Trophoblast cell (in vitro differentiated cells and primary cell): Measurements from ENCODE around the gene RFX8.
A peak's percentile ranks its signal among the peaks of the same experiment; 100 is the strongest.

ENCODE experiments used
- DNase-seq, 2 donors: peaks; one replicate each; pipeline ENCODE4 v3.0.0-alpha.2; 2016
- H2AFZ ChIP-seq: 2 replicates; pipeline ENCODE4 v1.6.1; 2013; ENCODE audit warnings: low read length, moderate library complexity, mild to moderate bottlenecking; ENCODE audit not compliant: insufficient read depth, poor library complexity
- H2AK5ac ChIP-seq: 2 replicates; pipeline ENCODE4 v1.6.1; 2013; ENCODE audit warnings: mild to moderate bottlenecking, low read length
- H2BK120ac ChIP-seq: 2 replicates; pipeline ENCODE4 v1.6.1; 2013; ENCODE audit warnings: low read length, mild to moderate bottlenecking, moderate library complexity; ENCODE audit not compliant: insufficient read depth, poor library complexity
- H2BK12ac ChIP-seq: 2 replicates; pipeline ENCODE4 v1.6.1; 2013; ENCODE audit warnings: mild to moderate bottlenecking, low read length, moderate library complexity
- H2BK5ac ChIP-seq: 2 replicates; pipeline ENCODE4 v1.6.1; 2013; ENCODE audit warnings: low read length, low read depth, moderate library complexity, mild to moderate bottlenecking; ENCODE audit not compliant: poor library complexity
- H3K14ac ChIP-seq: 2 replicates; pipeline ENCODE4 v1.6.1; 2013; ENCODE audit warnings: mild to moderate bottlenecking, low read length
- H3K18ac ChIP-seq: 2 replicates; pipeline ENCODE4 v1.6.1; 2013; ENCODE audit warnings: mild to moderate bottlenecking, low read length
- H3K23ac ChIP-seq: 2 replicates; pipeline ENCODE4 v1.6.1; 2013; ENCODE audit warnings: low read length
- H3K27ac ChIP-seq: 2 replicates; pipeline ENCODE4 v1.5.1; 2013; ENCODE audit warnings: low read depth, mild to moderate bottlenecking, inconsistent platforms, low read length, moderate library complexity
- H3K27me3 ChIP-seq: 2 replicates; pipeline ENCODE4 v1.6.1; 2013; ENCODE audit warnings: inconsistent platforms, mild to moderate bottlenecking, low read length, moderate library complexity; ENCODE audit not compliant: insufficient read depth
- H3K36me3 ChIP-seq, 2 experiments: 1 replicate in 1 of 2; 2 replicates in 1 of 2; pipeline ENCODE4 v1.6.1; 2013; ENCODE audit warnings: low read length in 2 of 2, mild to moderate bottlenecking in 2 of 2, moderate library complexity in 1 of 2; ENCODE audit not compliant: insufficient read depth in 2 of 2, control insufficient read depth in 1 of 2
- H3K4ac ChIP-seq: 2 replicates; pipeline ENCODE4 v1.6.1; 2013; ENCODE audit warnings: low read depth, mild to moderate bottlenecking, low read length, moderate library complexity
- H3K4me1 ChIP-seq, 2 experiments: 1 replicate in 1 of 2; 2 replicates in 1 of 2; pipeline ENCODE4 v1.6.1; 2013; ENCODE audit warnings: low read length in 2 of 2, mild to moderate bottlenecking in 2 of 2, moderate library complexity in 1 of 2; ENCODE audit not compliant: insufficient read depth in 2 of 2, control insufficient read depth in 1 of 2
- H3K4me2 ChIP-seq: 2 replicates; pipeline ENCODE4 v1.6.1; 2013; ENCODE audit warnings: inconsistent platforms, mild to moderate bottlenecking, low read length, moderate library complexity
- H3K4me3 ChIP-seq: 2 replicates; pipeline ENCODE4 v1.5.1; 2013; ENCODE audit warnings: mild to moderate bottlenecking, low read depth, low read length, inconsistent platforms
- H3K79me1 ChIP-seq: one replicate; pipeline ENCODE4 v1.6.1; 2013; ENCODE audit warnings: low read length
- H3K79me2 ChIP-seq: 2 replicates; pipeline ENCODE4 v1.6.1; 2013; ENCODE audit warnings: low read length, mild to moderate bottlenecking; ENCODE audit not compliant: control insufficient read depth, insufficient read depth, poor library complexity
- H3K9ac ChIP-seq: 2 replicates; pipeline ENCODE4 v1.6.1; 2013; ENCODE audit warnings: mild to moderate bottlenecking, low read length
- H3K9me3 ChIP-seq: 2 replicates; pipeline ENCODE4 v1.6.1; 2013; ENCODE audit warnings: low read depth, mild to moderate bottlenecking, control low read depth, inconsistent platforms, low read length; ENCODE audit not compliant: insufficient read depth
- H4K12ac ChIP-seq: 2 replicates; pipeline ENCODE4 v1.6.1; 2013; ENCODE audit warnings: low read depth, mild to moderate bottlenecking, low read length, moderate library complexity
- H4K8ac ChIP-seq: 2 replicates; pipeline ENCODE4 v1.6.1; 2013; ENCODE audit warnings: low read depth, mild to moderate bottlenecking, low read length, moderate library complexity
- H4K91ac ChIP-seq: one replicate; pipeline ENCODE4 v1.6.1; 2013; ENCODE audit warnings: low read depth, mild to moderate bottlenecking, low read length, moderate library complexity
- WGBS: extraction: QIAGEN DNeasy Blood & Tissue Kit; methylation state at CpG from one replicate; pipeline ENCODE4 v1.1.7; 2013; ENCODE audit warnings: missing lambda C conversion rate; ENCODE audit not compliant: insufficient read length, insufficient coverage; ENCODE audit errors: extremely low coverage; 5-methylcytosine and 5-hydroxymethylcytosine counted together

The RFX8 gene

DNA sequence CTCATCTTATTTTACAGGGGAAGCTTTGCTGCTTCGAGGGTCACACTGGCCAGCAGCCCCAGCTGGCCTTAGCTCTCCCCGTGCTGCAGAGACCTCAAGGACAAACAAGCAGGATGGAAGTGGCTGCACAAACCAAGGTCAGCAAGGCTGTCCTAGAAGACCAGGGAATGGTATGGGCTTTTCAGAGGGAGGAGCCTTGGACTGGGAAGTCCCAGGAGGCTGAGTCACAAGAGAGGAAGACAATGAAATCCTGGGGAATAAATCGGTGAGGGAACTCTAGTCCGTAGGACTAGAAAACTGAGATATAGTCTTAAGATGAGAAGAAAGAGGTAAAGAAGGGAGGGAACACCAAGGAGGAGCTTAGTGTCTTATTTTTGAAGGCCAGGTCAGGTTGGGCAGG is 103.3 kb downstream of the RFX8 start:
- no peak overlapping the region for H2BK5ac ChIP-seq
- H3K23ac ChIP-seq = no peak overlapping the region
- no peak overlapping the region for H3K14ac ChIP-seq
- no peak overlapping the region for H2AK5ac ChIP-seq
- no peak overlapping the region for H3K18ac ChIP-seq
- H3K79me2 ChIP-seq = no peaks in the 10 kb centered on the region
- H3K4ac ChIP-seq = peak overlapping the region; percentile 0
- no peaks in the 10 kb centered on the region for H3K36me3 ChIP-seq
- no peaks in the 10 kb centered on the region for H3K9me3 ChIP-seq
- H4K12ac ChIP-seq = no peak overlapping the region
- DNase-seq = no peak
- no CpG with 5 or more reads among the region's 4 CpGs for WGBS
- H2AFZ ChIP-seq = no peak overlapping the region
- no peak overlapping the region for H3K4me3 ChIP-seq
- no peak overlapping the region for H3K9ac ChIP-seq
- peaks cover 3% of the 10 kb centered on the region for H3K79me1 ChIP-seq
- H2BK120ac ChIP-seq = no peak overlapping the region
- H3K4me2 ChIP-seq = no peak overlapping the region
- H3K4me1 ChIP-seq = peaks cover 7 to 8% of the 10 kb centered on the region in 2 experiments
- peak overlapping the region; percentile 28 for H2BK12ac ChIP-seq
- no peak overlapping the region for H3K27ac ChIP-seq
- H4K8ac ChIP-seq = no peak overlapping the region
- no peaks in the 10 kb centered on the region for H3K27me3 ChIP-seq
- H4K91ac ChIP-seq = peak overlapping the region; percentile 3

DNA sequence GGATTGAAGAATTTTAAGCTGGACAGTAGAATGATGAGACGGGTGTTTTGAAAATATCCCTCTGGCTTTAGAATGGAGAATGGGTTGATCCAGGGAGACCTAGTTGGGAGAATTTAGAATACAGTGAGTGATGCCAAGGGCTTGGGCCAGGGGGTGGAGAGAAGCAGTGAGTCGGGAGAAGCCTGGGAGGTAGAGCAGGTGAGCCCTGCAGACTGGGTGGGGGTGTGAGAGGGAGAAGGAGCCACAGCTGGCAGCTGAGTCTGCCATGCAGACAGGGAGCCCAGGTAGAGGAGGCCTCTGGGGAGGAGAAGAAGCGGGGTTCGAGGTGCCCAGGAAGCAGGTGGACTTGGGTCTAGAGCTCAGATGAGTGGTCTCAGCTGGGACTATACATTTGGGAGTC is 105.8 kb downstream of the RFX8 start:
- Histone ChIP-seq H3K4me2 (no peak overlapping the region), H3K18ac (no peak overlapping the region), H2BK120ac (no peak overlapping the region), H4K12ac (no peak overlapping the region), H3K79me2 (no peaks in the 10 kb centered on the region), H3K14ac (no peak overlapping the region), H3K36me3 (no peaks in the 10 kb centered on the region), H3K27ac (no peak overlapping the region), H3K23ac (no peak overlapping the region), H2BK5ac (no peak overlapping the region), H4K8ac (no peak overlapping the region), H3K9ac (no peak overlapping the region), H3K9me3 (no peaks in the 10 kb centered on the region), H2AK5ac (no peak overlapping the region), H3K27me3 (no peaks in the 10 kb centered on the region), H2AFZ (no peak overlapping the region), H3K4ac (no peak overlapping the region), H4K91ac (no peak overlapping the region), H3K4me1 (peaks cover 7 to 8% of the 10 kb centered on the region in 2 experiments), H2BK12ac (no peak overlapping the region), H3K79me1 (peaks cover 3% of the 10 kb centered on the region), H3K4me3 (no peak overlapping the region)
- no CpG with 5 or more reads among the region's 4 CpGs for WGBS
- DNase-seq = no peak

DNA sequence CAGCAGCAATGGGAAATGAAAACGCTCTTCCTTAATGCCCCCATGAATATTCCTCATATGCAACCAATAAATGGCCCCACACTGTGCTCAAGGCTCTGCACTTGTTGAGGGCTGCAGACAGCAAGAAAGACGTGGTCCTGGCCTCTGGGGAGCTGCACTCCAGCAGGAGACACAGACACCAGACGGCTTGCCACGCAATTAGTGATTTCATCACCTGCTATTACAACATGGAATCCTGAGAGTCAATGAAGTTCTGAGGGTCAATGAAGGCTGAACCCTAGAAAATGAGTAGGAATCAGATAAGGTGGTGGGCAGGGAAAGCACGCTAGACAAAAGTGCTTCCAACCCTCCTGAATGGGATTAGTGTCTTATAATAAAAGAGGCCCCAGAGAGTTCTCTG is 106.5 kb downstream of the RFX8 start:
- no peak overlapping the region for H3K4ac ChIP-seq
- no peaks in the 10 kb centered on the region for H3K27me3 ChIP-seq
- H3K18ac ChIP-seq = no peak overlapping the region
- H4K8ac ChIP-seq = no peak overlapping the region
- peak in 1 of 2 donors; percentile 33 for DNase-seq
- H2BK5ac ChIP-seq = no peak overlapping the region
- H3K4me2 ChIP-seq = no peak overlapping the region
- no peak overlapping the region for H2BK12ac ChIP-seq
- no peak overlapping the region for H2AK5ac ChIP-seq
- H3K14ac ChIP-seq = no peak overlapping the region
- H2BK120ac ChIP-seq = no peak overlapping the region
- no peak overlapping the region for H3K23ac ChIP-seq
- WGBS = no CpG with 5 or more reads among the region's 5 CpGs
- no peaks in the 10 kb centered on the region for H3K36me3 ChIP-seq
- no peak overlapping the region for H3K27ac ChIP-seq
- H3K4me1 ChIP-seq = peaks cover 7 to 8% of the 10 kb centered on the region in 2 experiments
- H2AFZ ChIP-seq = no peak overlapping the region
- H3K9ac ChIP-seq = no peak overlapping the region
- H3K9me3 ChIP-seq = no peaks in the 10 kb centered on the region
- peaks cover 3% of the 10 kb centered on the region for H3K79me1 ChIP-seq
- H4K12ac ChIP-seq = no peak overlapping the region
- H3K79me2 ChIP-seq = no peaks in the 10 kb centered on the region
- H4K91ac ChIP-seq = no peak overlapping the region
- H3K4me3 ChIP-seq = no peak overlapping the region

DNA sequence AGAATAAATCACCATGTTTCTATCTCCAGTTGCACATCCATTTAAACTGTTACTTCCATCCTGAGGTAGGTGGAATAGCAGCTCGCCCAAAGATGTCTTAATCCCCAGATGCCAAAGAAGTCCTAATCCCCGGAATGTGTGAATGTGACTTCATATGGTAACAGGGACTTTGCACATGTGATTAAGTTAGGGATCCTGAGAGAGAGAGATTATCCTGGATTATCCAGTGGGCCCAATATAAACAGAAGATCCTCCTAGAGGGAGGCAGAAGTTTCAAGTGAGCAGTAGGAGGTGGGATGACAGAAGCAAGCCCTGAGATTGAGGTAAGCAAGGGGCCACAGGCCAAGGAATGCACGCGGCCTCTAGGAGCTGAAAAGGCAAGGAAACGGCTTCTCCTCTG is 107.4 kb downstream of the RFX8 start:
- peaks cover 3% of the 10 kb centered on the region for H3K79me1 ChIP-seq
- H2BK120ac ChIP-seq = no peak overlapping the region
- no peak overlapping the region for H3K27ac ChIP-seq
- H3K27me3 ChIP-seq = no peaks in the 10 kb centered on the region
- no peak overlapping the region for H3K14ac ChIP-seq
- H4K91ac ChIP-seq = no peak overlapping the region
- no peak overlapping the region for H4K8ac ChIP-seq
- H2AFZ ChIP-seq = no peak overlapping the region
- no peak for DNase-seq
- no peaks in the 10 kb centered on the region for H3K79me2 ChIP-seq
- H3K36me3 ChIP-seq = no peaks in the 10 kb centered on the region
- H3K4me2 ChIP-seq = no peak overlapping the region
- no peak overlapping the region for H3K23ac ChIP-seq
- peaks cover 7 to 10% of the 10 kb centered on the region in 2 experiments for H3K4me1 ChIP-seq
- H4K12ac ChIP-seq = no peak overlapping the region
- H3K18ac ChIP-seq = no peak overlapping the region
- no peak overlapping the region for H3K4ac ChIP-seq
- H3K9ac ChIP-seq = no peak overlapping the region
- no peak overlapping the region for H2AK5ac ChIP-seq
- no peak overlapping the region for H2BK5ac ChIP-seq
- H3K4me3 ChIP-seq = no peak overlapping the region
- WGBS = no CpG with 5 or more reads among the region's 5 CpGs
- no peak overlapping the region for H2BK12ac ChIP-seq
- H3K9me3 ChIP-seq = no peaks in the 10 kb centered on the region
